Effector CD4-positive, alpha-beta T cell (primary cell): Measurements from ENCODE around the gene MPZL3.

Experiments used
- DNase-seq: peaks from one replicate; pipeline ENCODE4 v3.0.0-alpha.2; 2020

The MPZL3 gene

GRCh38 chr11:118231461-118231860 lies 20.7 kb downstream of the MPZL3 start:
- no peak for DNase-seq

GRCh38 chr11:118230088-118230487 lies 22.1 kb downstream of the MPZL3 start:
- peak; percentile 46 for DNase-seq

GRCh38 chr11:118229274-118229847 lies 22.8 kb downstream of the MPZL3 start:
- no peak for DNase-seq

- DNase-seq = no peak
These were observed 24.0 kb downstream of the MPZL3 start for GRCh38 chr11:118227865-118228785.

- DNase-seq = no peak
These were observed 25.4 kb downstream of the MPZL3 start for GRCh38 chr11:118226781-118227180.

- DNase-seq = no peak
These were observed 25.9 kb downstream of the MPZL3 start for GRCh38 chr11:118226296-118226695.

- peak; percentile 65 for DNase-seq
These were observed 27.5 kb downstream of the MPZL3 start, which contains the start of gene JAML for GRCh38 chr11:118224511-118225188. TSS of gene JAML (minus strand) at chr11:118225011. CDS start at chr11:118214866, 10,145 bp downstream.

- DNase-seq = no peak
These were observed 28.2 kb downstream of the MPZL3 start for GRCh38 chr11:118223992-118224391.

GRCh38 chr11:118223570-118223969 lies 28.6 kb downstream of the MPZL3 start:
- no peak for DNase-seq

GRCh38 chr11:118222437-118222836 lies 29.7 kb downstream of the MPZL3 start:
- no peak for DNase-seq

- DNase-seq = no peak
These were observed 30.7 kb downstream of the MPZL3 start for GRCh38 chr11:118221419-118221818.

GRCh38 chr11:118219732-118220131 lies 32.4 kb downstream of the MPZL3 start:
- DNase-seq = no peak

GRCh38 chr11:118219244-118219643 lies 32.9 kb downstream of the MPZL3 start:
- no peak for DNase-seq

GRCh38 chr11:118217575-118217974 lies 34.6 kb downstream of the MPZL3 start:
- no peak for DNase-seq

- DNase-seq = peak; percentile 43
These were observed 35.3 kb downstream of the MPZL3 start for GRCh38 chr11:118216621-118217481.

GRCh38 chr11:118215765-118216164 lies 36.4 kb downstream of the MPZL3 start:
- DNase-seq = no peak

GRCh38 chr11:118215262-118215661 lies 36.9 kb downstream of the MPZL3 start:
- DNase-seq = no peak

GRCh38 chr11:118214210-118214914 lies 37.8 kb downstream of the MPZL3 start:
- DNase-seq = no peak

- no peak for DNase-seq
These were observed 38.4 kb downstream of the MPZL3 start for GRCh38 chr11:118213781-118214180.

GRCh38 chr11:118213201-118213600 lies 39.0 kb downstream of the MPZL3 start:
- DNase-seq = no peak

- no peak for DNase-seq
These were observed 39.4 kb downstream of the MPZL3 start for GRCh38 chr11:118212781-118213191.
